GM12875 (cell line): ENCODE results near the gene ASTN2.

Experiments
- H3K4me3 ChIP-seq: one replicate; pipeline ENCODE4 v1.5.1; 2011; ENCODE audit warnings: low read depth, low read length, control low read depth
- TF ChIP-seq, protein P1 (sequence below): IDR thresholded peaks from 2 replicates; pipeline ENCODE4 v1.5.1; 2011; ENCODE audit warnings: low read depth, mild to moderate bottlenecking, control low read depth, inconsistent platforms, low read length, moderate library complexity, borderline replicate concordance; ENCODE audit not compliant: insufficient read depth

Gene ASTN2

DNA sequence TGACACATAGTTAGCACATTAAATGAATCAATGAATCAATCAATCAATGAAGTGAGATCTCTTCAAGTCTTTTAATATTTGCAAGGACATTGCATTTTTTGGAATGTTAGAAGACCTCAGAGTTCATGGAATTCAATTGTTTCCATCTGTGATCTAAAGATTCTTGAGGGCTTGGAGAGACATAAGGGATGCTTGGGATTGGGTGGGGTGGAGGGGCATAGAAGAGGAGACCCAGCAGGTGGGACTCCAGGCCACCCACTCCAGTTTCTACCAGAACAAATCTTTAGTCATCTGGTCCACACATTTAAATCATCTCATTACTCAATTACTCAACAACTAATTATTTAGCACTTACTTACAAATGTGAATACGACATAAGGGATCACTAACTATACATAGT lies 978.7 kb downstream of the ASTN2 start:
- TF ChIP-seq, protein P1, sequence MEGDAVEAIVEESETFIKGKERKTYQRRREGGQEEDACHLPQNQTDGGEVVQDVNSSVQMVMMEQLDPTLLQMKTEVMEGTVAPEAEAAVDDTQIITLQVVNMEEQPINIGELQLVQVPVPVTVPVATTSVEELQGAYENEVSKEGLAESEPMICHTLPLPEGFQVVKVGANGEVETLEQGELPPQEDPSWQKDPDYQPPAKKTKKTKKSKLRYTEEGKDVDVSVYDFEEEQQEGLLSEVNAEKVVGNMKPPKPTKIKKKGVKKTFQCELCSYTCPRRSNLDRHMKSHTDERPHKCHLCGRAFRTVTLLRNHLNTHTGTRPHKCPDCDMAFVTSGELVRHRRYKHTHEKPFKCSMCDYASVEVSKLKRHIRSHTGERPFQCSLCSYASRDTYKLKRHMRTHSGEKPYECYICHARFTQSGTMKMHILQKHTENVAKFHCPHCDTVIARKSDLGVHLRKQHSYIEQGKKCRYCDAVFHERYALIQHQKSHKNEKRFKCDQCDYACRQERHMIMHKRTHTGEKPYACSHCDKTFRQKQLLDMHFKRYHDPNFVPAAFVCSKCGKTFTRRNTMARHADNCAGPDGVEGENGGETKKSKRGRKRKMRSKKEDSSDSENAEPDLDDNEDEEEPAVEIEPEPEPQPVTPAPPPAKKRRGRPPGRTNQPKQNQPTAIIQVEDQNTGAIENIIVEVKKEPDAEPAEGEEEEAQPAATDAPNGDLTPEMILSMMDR = no peak
- H3K4me3 ChIP-seq = no peak overlapping the region

- no peak overlapping the region for H3K4me3 ChIP-seq
- TF ChIP-seq, protein P1 = no peak
These were observed 979.2 kb downstream of the ASTN2 start for GRCh38 chr9:116435706-116436105.

DNA sequence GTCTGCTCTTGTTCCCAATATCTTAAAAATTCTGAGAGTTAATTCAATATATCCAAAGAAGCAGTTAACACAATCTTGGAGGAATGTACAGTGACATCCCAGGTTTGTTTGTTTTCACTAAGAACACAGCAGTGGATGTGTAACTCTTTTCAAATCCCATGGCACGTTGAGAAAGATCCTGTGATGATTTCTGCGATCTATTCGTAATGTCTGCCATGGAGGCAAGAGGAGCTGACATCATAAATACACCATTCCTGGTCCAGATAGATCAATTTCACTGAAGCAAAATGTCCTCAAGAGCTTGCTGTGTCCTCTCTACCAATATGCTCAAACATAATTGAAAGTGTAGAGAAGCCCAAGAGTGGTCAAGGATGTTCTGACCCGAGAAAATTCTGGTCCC lies 980.5 kb downstream of the ASTN2 start:
- TF ChIP-seq, protein P1 = no peak
- no peak overlapping the region for H3K4me3 ChIP-seq

DNA sequence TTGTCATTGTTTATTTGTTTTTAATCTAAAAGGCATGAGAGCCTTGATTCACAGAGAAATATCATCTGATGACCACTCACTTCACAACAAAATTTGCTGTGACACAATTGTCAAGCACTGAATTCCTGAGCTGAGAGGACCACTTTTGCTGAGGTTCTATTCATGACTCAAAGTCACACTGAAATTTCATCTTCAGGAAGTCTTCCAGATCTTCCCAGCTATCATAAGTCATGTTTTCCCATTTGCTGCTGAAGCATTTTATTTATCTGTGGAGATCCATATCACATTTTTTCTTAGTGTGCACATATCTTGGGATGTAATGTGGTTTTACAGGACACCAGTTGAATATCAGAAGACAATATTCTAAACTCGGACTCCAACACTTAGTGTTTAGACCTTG lies 982.8 kb downstream of the ASTN2 start:
- no peak overlapping the region for H3K4me3 ChIP-seq
- TF ChIP-seq, protein P1 = no peak

- TF ChIP-seq, protein P1 = no peak
- no peak overlapping the region for H3K4me3 ChIP-seq
These were observed 984.0 kb downstream of the ASTN2 start for GRCh38 chr9:116430849-116431248.

- no peak overlapping the region for H3K4me3 ChIP-seq
- TF ChIP-seq, protein P1 = no peak
These were observed 989.6 kb downstream of the ASTN2 start for GRCh38 chr9:116425244-116425643.

- H3K4me3 ChIP-seq = no peak overlapping the region
- TF ChIP-seq, protein P1 = no peak
These were observed 991.7 kb downstream of the ASTN2 start for GRCh38 chr9:116423149-116423548.
